Measurements from ENCODE around the gene SLC35E1.

Gene SLC35E1

GRCh38 chr19:16590876-16591802, 18.9 kb upstream of the SLC35E1 start:
- TF ChIP-seq POLR2A (IDR thresholded peaks at IDR 0.05; ENCODE audit: low read length) (no peak), GATA1 (IDR thresholded peaks at IDR 0.05; ENCODE audit: low read depth, low read length) (no peak)
- DNase-seq = no peak

- peak; percentile 24 to 30 for DNase-seq
- TF ChIP-seq POLR2A (IDR thresholded peaks at IDR 0.05; ENCODE audit: low read length) (no peak), GATA1 (IDR thresholded peaks at IDR 0.05; ENCODE audit: low read depth, low read length) (no peak)
These were observed 17.7 kb upstream of the SLC35E1 start for GRCh38 chr19:16589917-16590316.

- no peak for DNase-seq
- TF ChIP-seq GATA1 (IDR thresholded peaks at IDR 0.05; ENCODE audit: low read depth, low read length) = no peak
- TF ChIP-seq POLR2A (IDR thresholded peaks at IDR 0.05; ENCODE audit: low read length) = no peak
These were observed 16.8 kb upstream of the SLC35E1 start for GRCh38 chr19:16588824-16589577.

GRCh38 chr19:16587833-16588823, 15.9 kb upstream of the SLC35E1 start:
- TF ChIP-seq GATA1 (IDR thresholded peaks at IDR 0.05; ENCODE audit: low read depth, low read length) = no peak
- no peak for TF ChIP-seq POLR2A (IDR thresholded peaks at IDR 0.05; ENCODE audit: low read length)
- DNase-seq = peak; percentile 71 to 73

GRCh38 chr19:16586991-16587832, 15.0 kb upstream of the SLC35E1 start:
- peak in 1 of 2 experiments; percentile 46 for DNase-seq
- no peak for TF ChIP-seq POLR2A (IDR thresholded peaks at IDR 0.05; ENCODE audit: low read length)
- TF ChIP-seq GATA1 (IDR thresholded peaks at IDR 0.05; ENCODE audit: low read depth, low read length) = no peak

- TF ChIP-seq GATA1 (IDR thresholded peaks at IDR 0.05; ENCODE audit: low read depth, low read length) = no peak
- no peak for TF ChIP-seq POLR2A (IDR thresholded peaks at IDR 0.05; ENCODE audit: low read length)
These were observed 14.3 kb upstream of the SLC35E1 start for GRCh38 chr19:16586477-16586871.

GRCh38 chr19:16585808-16586476, 13.7 kb upstream of the SLC35E1 start:
- TF ChIP-seq GATA1 (IDR thresholded peaks at IDR 0.05; ENCODE audit: low read depth, low read length) = no peak
- TF ChIP-seq POLR2A (IDR thresholded peaks at IDR 0.05; ENCODE audit: low read length) = no peak
- DNase-seq = no peak

More at GRCh38 chr19:16586477-16586871, 14.3 kb upstream of the SLC35E1 start:
- no peak for DNase-seq

GRCh38 chr19:16585094-16585801, 13.0 kb upstream of the SLC35E1 start:
- DNase-seq = no peak
- TF ChIP-seq GATA1 (IDR thresholded peaks at IDR 0.05; ENCODE audit: low read depth, low read length) (no peak), POLR2A (IDR thresholded peaks at IDR 0.05; ENCODE audit: low read length) (no peak)

GRCh38 chr19:16584248-16585093, 12.3 kb upstream of the SLC35E1 start:
- TF ChIP-seq POLR2A (IDR thresholded peaks at IDR 0.05; ENCODE audit: low read length) = peak; percentile 32
- no peak for TF ChIP-seq GATA1 (IDR thresholded peaks at IDR 0.05; ENCODE audit: low read depth, low read length)
- peak; percentile 73 to 76 for DNase-seq

- no peak for DNase-seq
These were observed 10.5 kb upstream of the SLC35E1 start for GRCh38 chr19:16582486-16583261.

More at GRCh38 chr19:16582486-16583261, 10.5 kb upstream of the SLC35E1 start:
- TF ChIP-seq GATA1 (IDR thresholded peaks at IDR 0.05; ENCODE audit: low read depth, low read length) (no peak), POLR2A (IDR thresholded peaks at IDR 0.05; ENCODE audit: low read length) (no peak)
